ENCODE results near the gene ACP2. TPM values are rescaled to one million over a fixed set of nuclear protein-coding genes. Genes with fewer than 3 reads are reported as not detected.
A peak's percentile ranks its signal among the peaks of the same experiment; 100 is the strongest.

The ACP2 gene
- total RNA-seq, 1 donor from 2014 or later: 41.7 TPM

GRCh38 chr11:47233989-47234668 lies 14.5 kb downstream of the ACP2 start:
- TF ChIP-seq CTCF (conservative IDR thresholded peaks at IDR 0.05): no peak
- Mint-ChIP-seq H3K4me1 (peaks cover 19% of the 10 kb centered on the region), H3K4me3 (no peak overlapping the region), H3K9me3 (no peaks in the 10 kb centered on the region), H3K27me3 (ENCODE audit: low read depth) (peaks cover 4% of the 10 kb centered on the region), H3K27ac (ENCODE audit: unreplicated experiment) (peak overlapping the region; percentile 83), H3K36me3 (ENCODE audit: low read depth) (peaks cover 4% of the 10 kb centered on the region)
- DNase-seq (ENCODE audit: low read depth, low spot score): no peak

GRCh38 chr11:47233051-47233450 lies 15.6 kb downstream of the ACP2 start:
- Mint-ChIP-seq H3K27ac (ENCODE audit: unreplicated experiment) (no peak overlapping the region), H3K27me3 (ENCODE audit: low read depth) (peaks cover 4% of the 10 kb centered on the region), H3K4me3 (no peak overlapping the region), H3K9me3 (no peaks in the 10 kb centered on the region), H3K36me3 (ENCODE audit: low read depth) (peaks cover 3% of the 10 kb centered on the region), H3K4me1 (peaks cover 18% of the 10 kb centered on the region)
- DNase-seq (ENCODE audit: low read depth, low spot score): no peak
- no peak for TF ChIP-seq CTCF (conservative IDR thresholded peaks at IDR 0.05)

GRCh38 chr11:47229161-47229560 lies 19.5 kb downstream of the ACP2 start:
- no peak for DNase-seq (ENCODE audit: low read depth, low spot score)
- Mint-ChIP-seq H3K4me3 (no peak overlapping the region), H3K9me3 (no peaks in the 10 kb centered on the region), H3K27ac (ENCODE audit: unreplicated experiment) (no peak overlapping the region), H3K4me1 (peaks cover 6% of the 10 kb centered on the region), H3K36me3 (ENCODE audit: low read depth) (peaks cover 3% of the 10 kb centered on the region), H3K27me3 (ENCODE audit: low read depth) (no peaks in the 10 kb centered on the region)
- no peak for TF ChIP-seq CTCF (conservative IDR thresholded peaks at IDR 0.05)

GRCh38 chr11:47225552-47226400 lies 22.8 kb downstream of the ACP2 start:
- DNase-seq (ENCODE audit: low read depth, low spot score): no peak
- Mint-ChIP-seq H3K9me3 (no peaks in the 10 kb centered on the region), H3K4me1 (no peaks in the 10 kb centered on the region), H3K27me3 (ENCODE audit: low read depth) (no peaks in the 10 kb centered on the region), H3K4me3 (no peak overlapping the region), H3K27ac (ENCODE audit: unreplicated experiment) (peak overlapping the region; percentile 23), H3K36me3 (ENCODE audit: low read depth) (peaks cover 3% of the 10 kb centered on the region)
- no peak for TF ChIP-seq CTCF (conservative IDR thresholded peaks at IDR 0.05)

- Mint-ChIP-seq H3K27me3 (ENCODE audit: low read depth) (no peaks in the 10 kb centered on the region), H3K27ac (ENCODE audit: unreplicated experiment) (no peak overlapping the region), H3K36me3 (ENCODE audit: low read depth) (peaks cover 6% of the 10 kb centered on the region), H3K4me1 (peaks cover 23% of the 10 kb centered on the region), H3K4me3 (no peak overlapping the region), H3K9me3 (no peaks in the 10 kb centered on the region)
- TF ChIP-seq CTCF (conservative IDR thresholded peaks at IDR 0.05): no peak
- DNase-seq (ENCODE audit: low read depth, low spot score): no peak
Measured at GRCh38 chr11:47222696-47223095, 25.9 kb downstream of the ACP2 start.

Data from neural crest cell (in vitro differentiated cells).